HG02885 (cell line): Measurements from ENCODE around the gene CLEC7A.

ENCODE experiments used
- ATAC-seq: cut with Tn5 transposase; IDR thresholded peaks from one replicate; pipeline ENCODE4 v1.9.1; 2021; ENCODE audit warnings: mild to moderate bottlenecking; ENCODE audit not compliant: unreplicated experiment, poor library complexity

Gene CLEC7A

DNA sequence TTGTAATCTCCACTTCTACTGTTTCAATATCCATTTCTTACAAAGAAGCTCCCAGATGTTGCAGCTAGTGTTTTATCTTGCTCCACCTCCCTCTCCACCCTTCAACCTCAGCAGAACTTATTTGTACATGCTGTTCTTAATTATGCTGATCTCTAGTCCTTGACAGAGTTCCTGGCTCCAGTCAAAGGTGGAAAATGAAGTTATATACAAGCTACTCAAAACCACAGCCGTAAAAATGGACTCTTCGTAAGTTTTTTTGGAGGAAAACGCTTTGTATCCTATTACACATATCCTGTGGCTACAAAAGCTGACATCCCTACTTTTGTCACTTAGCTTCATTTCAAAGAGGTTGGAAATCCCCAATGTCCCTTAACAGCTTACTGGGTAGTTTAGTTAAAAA, 32.5 kb downstream of the CLEC7A start:
- ATAC-seq: no peak

DNA sequence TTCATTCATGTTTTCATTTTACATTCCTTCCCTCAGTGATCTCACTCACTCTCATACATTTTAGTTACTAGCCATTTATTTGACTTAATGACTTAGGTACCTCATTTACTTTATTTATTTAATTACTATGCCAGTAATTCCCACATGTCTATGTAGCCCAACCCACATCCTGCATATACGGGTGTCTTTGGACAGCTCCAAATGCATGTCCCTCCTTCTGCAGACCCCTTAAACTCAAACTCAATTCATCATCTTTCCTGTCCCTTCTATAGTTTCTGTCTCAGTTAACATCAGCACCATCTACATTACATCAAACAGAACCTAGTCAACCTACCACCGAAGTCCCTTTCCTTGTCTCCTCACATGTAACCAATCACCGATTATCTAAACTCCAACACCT, 34.0 kb downstream of the CLEC7A start:
- ATAC-seq: no peak

DNA sequence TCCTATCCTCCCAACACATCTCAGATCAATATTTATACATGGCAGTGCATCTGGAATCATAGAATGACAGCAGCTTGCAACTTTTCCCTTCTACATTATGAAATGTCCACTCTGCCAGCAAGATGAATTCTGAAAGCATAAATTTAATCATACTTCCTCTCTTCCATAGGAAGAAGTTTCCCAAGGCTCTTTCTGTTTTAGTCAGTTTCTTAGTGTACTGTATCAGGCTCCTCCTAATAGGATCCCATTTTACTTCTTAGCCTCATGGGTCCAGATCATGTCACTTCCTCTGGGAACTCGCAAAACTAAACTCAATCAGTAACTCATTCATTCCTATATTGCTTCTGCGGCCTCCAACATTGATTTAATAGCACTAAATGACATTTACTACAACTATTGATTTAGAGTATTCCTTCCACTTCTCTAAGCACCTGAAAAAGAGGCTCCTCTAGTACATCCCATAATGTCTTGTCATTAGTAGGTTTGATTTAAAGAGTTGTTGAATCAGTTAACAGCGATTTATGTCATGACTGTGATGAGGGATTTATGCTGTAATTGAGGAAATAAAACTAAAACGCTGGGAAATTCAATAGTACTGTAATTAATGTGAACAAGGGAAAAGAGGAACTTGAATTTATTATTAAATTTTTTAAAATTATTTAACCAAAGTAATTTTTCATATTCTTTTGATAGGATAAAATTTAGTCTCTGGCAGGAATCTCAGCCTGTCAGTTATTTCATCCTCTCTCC, 35.2 kb downstream of the CLEC7A start:
- ATAC-seq: no peak

DNA sequence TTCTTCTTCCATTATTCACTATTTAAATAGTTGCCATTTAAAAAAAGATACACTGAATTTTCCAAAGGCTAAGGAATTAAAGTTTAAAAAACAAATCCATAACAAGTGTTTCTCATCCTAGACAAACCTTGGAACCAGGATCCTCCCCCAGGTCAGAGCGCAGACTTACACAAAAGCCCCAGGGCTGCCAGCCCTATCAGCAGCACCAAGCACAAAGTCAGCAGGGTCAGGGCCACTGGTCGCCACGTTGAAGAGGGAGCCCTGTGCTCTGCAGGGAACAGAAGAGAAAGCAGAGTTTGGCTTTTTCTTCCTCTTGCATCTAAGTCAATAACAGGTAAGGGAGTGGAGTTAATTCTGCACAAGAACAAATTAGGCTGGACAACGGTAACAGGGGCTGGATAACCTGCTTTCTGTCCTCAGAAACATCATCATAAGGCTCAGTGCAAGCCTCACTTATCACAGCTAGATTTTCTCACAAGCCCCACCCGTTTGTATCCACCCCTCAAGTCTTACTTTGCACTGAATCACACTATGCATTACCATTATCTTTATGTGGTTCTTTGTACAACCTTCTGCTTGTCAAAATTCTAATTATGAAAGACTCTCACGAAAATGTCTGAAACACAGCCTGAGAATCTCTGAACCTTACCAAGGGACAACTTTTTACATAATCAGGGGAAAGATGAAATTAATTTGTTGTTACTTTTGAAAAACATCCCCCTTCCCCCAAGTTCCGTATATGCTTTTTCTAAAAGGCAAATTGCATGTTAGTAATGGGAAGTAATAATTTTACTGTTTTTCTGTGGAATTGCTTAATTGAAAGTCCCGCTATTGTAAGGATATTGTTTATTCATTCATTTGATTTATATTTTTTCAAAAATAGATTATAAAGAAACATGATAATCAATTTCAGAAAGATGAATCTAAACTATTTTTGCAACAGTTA, 40.8 kb downstream of the CLEC7A start:
- ATAC-seq: no peak

DNA sequence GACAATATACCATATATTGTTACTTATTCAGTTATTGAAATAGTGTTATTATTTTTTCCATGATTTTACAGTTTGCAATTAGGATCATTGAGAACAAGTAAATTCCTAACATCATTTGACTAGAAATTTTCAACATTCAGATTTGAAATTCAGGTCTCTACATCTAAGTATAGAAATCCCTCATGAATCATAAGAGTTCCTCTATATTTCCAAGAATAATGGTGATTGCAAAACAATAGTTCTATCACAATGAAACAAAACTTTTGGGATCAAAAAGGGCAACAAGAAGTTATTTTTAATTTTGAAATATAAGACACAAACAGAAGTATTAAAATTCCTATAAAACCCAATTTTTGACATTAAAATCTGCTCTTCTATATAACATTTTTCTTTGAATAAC, 42.0 kb downstream of the CLEC7A start:
- no peak for ATAC-seq

DNA sequence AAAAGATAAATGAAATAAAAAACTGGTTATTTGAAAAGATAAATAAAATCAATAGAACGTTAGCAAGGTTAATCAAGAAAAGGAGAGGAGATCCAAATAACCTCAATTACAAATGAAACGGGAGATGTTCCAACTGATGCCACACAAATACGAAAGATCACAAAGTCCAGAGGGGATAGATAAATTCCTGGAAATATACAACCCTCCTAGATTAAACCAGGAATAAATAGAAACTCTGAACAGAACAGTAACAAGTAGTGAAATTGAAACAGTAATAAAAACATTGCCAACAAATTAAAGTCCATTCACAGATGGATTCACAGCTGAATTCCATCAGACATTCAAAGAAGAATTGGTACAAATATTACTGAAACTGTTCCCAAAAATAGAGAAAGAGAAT, 43.6 kb downstream of the CLEC7A start:
- no peak for ATAC-seq

DNA sequence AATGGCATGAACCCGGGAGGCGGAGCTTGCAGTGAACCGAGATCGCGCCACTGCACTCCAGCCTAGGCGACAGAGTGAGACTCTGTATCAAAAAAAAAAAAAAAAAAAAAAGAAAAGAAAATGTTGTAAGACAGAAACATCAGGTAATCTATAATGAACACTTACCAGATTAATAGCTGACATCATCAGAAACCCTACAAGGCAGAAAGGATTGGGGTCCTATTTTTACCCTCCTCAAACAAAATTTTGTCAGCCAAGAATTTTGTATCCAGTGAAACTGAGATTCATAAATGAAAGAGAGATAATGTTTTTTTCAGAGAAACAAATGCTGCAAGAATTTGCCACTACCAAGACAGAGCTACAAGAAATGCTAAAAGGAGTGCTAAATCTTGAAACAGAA, 45.3 kb downstream of the CLEC7A start:
- ATAC-seq: no peak

DNA sequence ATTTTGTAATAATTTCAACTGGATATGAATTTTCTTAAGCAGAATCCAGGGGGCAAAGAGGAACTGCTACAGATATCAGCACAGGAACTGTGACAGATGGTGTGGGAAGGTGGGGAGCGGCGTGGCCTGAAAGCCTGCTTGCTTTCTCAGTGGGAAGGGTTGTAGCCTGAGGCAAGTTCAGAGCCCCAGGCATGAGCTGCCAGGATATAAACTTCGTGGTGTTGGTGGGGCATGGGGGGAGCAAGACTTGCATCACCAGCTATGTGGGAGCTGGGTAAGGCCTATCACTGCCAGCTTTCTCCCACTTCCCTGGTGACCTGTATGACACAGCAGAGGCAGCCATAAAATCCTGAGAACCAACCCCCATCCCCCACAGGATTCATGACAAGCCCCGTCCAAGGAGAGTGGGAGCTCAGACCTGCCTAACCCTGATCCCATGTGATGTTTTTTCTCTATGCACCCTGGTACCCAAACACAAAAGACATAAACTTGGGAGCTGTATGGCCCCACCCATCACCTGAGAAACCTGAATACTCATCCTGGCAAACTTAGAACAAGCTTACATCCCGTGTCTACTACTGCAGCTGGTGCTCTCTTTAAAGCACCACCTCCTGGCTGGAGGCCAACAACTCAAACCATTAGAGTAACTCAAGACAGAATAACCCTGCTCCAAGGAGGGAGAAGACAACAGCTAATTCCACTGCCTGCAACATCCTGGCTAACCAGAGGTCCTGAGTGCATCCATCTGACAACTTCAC, 47.7 kb downstream of the CLEC7A start:
- no peak for ATAC-seq

DNA sequence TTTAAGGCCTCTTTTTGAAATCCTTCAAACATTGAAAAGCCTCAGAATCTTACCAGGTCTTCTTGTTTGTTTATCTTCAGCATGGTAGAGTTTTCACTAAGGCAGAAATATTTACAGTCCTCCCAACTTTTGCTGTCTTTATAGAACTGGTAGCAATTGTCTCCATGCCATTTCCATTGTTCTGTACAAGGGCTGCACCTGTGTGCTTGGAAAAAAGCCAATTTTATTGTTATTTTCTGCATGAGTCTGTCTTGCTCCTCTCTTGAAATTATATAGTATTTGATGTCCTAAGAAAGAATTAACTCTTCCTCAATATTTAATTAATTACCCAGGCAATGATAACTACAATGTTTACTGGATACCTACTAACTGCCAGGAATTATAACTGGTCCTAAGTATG, 54.5 kb downstream of the CLEC7A start:
- no peak for ATAC-seq

DNA sequence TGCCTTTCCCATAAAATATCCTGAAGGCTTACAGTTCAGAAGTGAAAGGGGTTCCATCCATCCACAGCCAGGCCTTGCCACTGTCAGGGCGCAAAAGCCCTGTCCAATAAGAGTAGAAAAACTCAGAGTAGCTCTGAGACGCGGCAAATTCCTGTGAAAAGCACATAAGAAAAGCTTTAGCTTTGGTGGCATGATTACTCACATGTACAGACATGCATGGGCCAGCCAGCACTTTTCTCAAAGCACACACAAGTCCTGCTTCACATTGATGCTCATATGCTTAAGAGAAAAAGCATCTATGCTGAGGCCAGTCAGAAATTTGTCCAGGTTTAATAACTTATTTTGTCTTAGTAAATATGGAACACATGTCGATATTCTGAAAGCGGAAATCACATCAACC, 56.7 kb downstream of the CLEC7A start:
- no peak for ATAC-seq

DNA sequence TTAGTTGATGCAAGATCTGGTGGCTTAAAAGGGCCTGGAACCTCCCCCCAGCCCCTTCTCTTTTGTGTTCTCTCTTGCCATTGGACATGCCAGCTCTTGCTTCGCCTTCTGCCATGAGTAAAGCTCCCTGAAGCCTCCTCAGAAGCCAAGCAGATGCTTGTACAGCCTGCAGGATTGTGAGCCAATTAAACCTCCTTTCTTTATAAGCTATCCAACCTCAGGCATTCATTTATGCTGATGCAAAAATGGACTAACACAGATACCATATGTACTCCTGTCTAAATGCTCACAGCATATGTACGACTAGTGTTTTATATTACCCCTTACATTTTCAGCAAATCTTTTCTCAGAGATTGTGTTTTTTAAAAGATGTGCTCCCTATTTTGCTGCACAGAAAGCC, 57.9 kb downstream of the CLEC7A start:
- ATAC-seq: no peak

DNA sequence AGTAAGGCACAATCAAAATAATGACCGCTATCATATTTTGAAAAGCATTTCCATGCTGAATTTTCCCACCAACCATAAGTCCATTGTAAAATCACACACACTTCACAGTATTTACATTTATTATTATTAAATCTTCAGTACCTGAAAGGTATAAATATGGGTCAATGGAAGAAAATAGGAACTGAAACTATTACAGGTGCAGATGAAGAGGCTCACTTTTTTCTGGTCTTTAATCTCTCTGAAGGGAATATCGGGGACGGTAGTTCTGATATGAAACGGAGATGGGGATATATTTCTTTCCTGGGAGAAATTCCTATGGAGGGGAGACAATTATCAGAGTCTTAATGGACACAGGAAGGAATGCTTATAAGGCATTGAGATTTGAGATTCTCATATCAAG, 59.6 kb downstream of the CLEC7A start:
- no peak for ATAC-seq

DNA sequence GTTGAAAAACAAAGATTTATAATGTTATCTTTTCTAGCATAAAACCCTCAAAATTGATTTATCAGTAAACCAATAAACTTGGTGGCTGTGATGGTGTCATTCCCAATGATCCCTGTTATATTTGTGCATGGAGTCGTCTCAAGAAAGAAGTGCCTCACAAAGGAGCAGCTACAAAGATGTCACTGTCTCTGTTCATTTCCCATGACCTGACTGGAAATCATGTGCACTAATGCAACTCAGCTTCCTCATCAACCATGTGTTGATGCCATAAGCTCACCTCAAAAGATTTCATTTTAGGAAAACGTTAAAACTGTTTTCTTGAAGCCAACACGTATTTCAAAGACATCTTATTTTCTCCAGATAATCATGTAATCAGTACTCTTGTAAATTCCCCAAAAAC, 60.0 kb downstream of the CLEC7A start:
- no peak for ATAC-seq

DNA sequence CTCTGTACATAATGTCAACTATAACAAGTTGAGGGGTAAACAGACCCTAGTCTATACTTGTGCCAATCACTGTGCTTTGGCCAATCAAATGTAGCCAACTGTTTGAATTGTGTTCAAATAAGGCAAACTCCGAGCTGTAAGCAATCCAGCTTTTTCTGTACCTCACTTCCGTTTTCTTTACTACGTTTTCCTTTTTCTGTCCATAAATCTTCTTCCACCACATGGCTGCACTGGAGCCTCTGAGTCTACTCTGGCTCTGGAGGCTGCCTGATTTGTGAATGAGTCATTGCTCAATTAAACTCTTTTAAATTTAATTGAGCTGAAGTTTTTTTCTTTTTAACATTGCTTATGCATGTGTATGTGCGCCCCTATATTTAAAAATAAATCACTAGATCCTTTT, 60.9 kb downstream of the CLEC7A start:
- no peak for ATAC-seq

DNA sequence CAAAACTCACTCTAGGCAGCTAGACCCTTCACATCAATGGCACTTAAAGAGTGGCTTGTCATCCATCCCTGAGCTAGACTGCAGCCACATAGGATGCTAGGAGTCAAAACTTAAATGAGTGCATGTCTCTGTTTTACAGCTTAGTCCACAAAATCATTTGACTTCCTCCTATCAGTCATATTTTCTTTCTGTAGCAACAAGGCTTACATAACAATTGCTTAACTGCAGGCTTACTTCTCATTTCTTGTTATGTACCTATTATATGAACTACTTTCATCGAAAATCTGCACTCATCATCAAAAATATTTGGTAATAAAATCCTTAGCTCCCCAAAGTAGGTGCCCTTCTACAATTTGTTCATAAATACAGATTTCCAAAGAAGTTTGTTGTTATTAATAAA, 61.4 kb downstream of the CLEC7A start:
- ATAC-seq: no peak

DNA sequence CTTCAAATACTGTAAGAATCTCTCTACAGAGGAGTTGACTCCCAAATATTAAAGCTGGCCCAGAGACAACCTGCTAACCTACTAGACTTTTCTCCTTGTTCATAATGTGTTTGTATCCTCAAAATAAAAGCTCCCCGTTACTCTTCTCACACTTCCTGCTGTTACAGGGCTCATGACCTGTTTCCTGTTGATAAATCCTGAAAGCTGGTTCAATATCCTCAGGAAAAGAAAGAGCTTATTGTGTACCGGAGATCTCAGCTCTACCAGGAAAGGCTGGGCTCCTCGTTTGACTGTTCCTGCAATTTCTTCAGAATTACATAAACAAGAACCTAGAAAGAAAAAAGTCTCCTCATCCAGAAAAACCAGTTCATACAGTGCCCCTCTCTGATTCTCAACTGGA, 62.1 kb downstream of the CLEC7A start:
- ATAC-seq: no peak

DNA sequence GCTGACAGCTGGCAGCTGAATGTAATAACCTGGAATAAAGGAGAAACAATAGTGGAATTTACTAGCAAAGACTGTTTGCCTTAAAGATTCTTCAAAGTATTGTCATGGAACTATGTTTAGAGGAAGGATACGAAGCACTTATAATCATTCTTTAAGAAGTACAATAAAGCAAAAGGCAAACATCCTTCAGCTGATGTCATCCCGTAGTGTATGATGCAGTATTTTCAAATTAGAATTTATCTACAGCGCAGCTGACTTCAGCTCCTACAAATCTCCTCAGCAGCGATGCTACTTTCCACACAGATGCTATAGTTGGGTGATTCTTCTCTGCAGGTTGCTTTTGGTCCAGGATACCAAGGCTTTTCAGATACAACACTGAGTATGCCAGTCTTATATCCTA, 62.7 kb downstream of the CLEC7A start:
- ATAC-seq: no peak
